ENCODE measurements around the gene NCDN. TPM values are rescaled to one million over a fixed set of nuclear protein-coding genes. Genes with fewer than 3 reads are reported as not detected.

The NCDN gene
- total RNA-seq, 1 donor from 2014 or later = 21.6 TPM

DNA sequence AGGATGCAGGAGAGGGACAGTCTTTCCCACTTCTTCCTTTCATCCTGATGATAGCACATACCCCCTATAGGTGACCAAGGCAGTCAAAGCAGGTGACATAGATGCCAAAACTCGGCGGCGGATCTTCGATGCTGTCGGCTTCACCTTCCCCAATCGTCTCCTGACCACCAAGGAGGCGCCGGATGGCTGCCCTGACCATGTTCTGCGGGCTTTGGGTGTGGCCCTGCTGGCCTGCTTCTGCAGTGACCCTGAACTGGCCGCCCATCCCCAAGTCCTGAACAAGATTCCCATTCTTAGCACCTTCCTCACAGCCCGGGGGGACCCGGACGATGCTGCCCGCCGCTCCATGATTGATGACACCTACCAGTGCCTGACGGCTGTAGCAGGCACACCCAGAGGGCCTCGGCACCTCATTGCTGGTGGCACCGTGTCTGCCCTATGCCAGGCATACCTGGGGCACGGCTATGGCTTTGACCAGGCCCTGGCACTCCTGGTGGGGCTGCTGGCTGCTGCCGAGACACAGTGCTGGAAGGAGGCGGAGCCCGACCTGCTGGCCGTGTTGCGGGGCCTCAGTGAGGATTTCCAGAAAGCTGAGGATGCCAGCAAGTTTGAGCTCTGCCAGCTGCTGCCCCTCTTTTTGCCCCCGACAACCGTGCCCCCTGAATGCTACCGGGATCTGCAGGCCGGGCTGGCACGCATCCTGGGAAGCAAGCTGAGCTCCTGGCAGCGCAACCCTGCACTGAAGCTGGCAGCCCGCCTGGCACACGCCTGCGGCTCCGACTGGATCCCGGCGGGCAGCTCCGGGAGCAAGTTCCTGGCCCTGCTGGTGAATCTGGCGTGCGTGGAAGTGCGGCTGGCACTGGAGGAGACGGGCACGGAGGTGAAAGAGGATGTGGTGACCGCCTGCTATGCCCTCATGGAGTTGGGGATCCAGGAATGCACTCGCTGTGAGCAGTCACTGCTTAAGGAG, 2.9 kb downstream of the NCDN start:
- Mint-ChIP-seq H3K27me3 (ENCODE audit: unreplicated experiment) (peaks cover 10% of the 10 kb centered on the region), H3K9me3 (ENCODE audit: unreplicated experiment) (no peaks in the 10 kb centered on the region), H3K4me3 (ENCODE audit: unreplicated experiment) (peak overlapping the region; percentile 78), H3K27ac (ENCODE audit: unreplicated experiment) (no peak overlapping the region), H3K4me1 (ENCODE audit: unreplicated experiment) (peaks cover 28% of the 10 kb centered on the region), H3K36me3 (ENCODE audit: low read depth, unreplicated experiment) (peaks cover 18% of the 10 kb centered on the region)
- TF ChIP-seq, protein P1, sequence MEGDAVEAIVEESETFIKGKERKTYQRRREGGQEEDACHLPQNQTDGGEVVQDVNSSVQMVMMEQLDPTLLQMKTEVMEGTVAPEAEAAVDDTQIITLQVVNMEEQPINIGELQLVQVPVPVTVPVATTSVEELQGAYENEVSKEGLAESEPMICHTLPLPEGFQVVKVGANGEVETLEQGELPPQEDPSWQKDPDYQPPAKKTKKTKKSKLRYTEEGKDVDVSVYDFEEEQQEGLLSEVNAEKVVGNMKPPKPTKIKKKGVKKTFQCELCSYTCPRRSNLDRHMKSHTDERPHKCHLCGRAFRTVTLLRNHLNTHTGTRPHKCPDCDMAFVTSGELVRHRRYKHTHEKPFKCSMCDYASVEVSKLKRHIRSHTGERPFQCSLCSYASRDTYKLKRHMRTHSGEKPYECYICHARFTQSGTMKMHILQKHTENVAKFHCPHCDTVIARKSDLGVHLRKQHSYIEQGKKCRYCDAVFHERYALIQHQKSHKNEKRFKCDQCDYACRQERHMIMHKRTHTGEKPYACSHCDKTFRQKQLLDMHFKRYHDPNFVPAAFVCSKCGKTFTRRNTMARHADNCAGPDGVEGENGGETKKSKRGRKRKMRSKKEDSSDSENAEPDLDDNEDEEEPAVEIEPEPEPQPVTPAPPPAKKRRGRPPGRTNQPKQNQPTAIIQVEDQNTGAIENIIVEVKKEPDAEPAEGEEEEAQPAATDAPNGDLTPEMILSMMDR (IDR thresholded peaks at IDR 0.05; ENCODE audit: unreplicated experiment) = no peak
- no peak for DNase-seq (ENCODE audit: low spot score)

DNA sequence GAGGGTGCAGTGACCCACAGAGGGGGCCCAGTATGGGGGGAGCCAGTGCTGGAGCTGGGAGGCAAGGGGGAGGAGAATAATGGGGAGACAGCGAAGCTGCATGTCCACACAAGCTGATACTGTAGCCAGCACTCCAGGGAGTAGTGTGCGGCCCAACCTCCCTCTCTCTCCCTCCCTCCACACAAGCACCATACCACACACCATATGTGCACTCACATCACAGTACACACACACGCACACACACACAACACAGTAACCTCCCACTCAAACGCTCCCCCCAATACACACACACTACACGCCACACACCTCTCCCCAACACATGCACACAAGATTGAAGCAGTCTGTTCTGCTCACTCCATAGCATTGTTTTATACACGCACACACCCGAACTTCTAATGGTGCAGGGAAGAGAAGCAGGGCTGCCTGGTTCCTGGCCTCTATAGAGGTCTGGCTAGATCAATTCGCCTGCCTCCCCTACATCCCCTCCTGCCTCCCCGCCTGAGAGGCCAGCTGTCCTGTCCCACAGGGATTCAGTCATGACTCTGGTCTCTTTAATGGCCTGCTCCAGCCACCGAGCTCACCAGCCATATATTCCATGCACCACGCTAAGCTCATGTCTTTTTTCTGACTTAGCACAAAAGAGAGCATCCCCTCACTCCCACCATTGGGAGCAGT, 3.8 kb downstream of the NCDN start:
- peaks cover 10% of the 10 kb centered on the region for H3K27me3 Mint-ChIP-seq (ENCODE audit: unreplicated experiment)
- TF ChIP-seq, protein P1 (IDR thresholded peaks at IDR 0.05; ENCODE audit: unreplicated experiment) = no peak
- H3K4me3 Mint-ChIP-seq (ENCODE audit: unreplicated experiment) = peak overlapping the region; percentile 78
- H3K36me3 Mint-ChIP-seq (ENCODE audit: low read depth, unreplicated experiment) = peaks cover 20% of the 10 kb centered on the region
- no peaks in the 10 kb centered on the region for H3K9me3 Mint-ChIP-seq (ENCODE audit: unreplicated experiment)
- no peak for DNase-seq (ENCODE audit: low spot score)
- H3K27ac Mint-ChIP-seq (ENCODE audit: unreplicated experiment) = no peak overlapping the region
- H3K4me1 Mint-ChIP-seq (ENCODE audit: unreplicated experiment) = peaks cover 20% of the 10 kb centered on the region

DNA sequence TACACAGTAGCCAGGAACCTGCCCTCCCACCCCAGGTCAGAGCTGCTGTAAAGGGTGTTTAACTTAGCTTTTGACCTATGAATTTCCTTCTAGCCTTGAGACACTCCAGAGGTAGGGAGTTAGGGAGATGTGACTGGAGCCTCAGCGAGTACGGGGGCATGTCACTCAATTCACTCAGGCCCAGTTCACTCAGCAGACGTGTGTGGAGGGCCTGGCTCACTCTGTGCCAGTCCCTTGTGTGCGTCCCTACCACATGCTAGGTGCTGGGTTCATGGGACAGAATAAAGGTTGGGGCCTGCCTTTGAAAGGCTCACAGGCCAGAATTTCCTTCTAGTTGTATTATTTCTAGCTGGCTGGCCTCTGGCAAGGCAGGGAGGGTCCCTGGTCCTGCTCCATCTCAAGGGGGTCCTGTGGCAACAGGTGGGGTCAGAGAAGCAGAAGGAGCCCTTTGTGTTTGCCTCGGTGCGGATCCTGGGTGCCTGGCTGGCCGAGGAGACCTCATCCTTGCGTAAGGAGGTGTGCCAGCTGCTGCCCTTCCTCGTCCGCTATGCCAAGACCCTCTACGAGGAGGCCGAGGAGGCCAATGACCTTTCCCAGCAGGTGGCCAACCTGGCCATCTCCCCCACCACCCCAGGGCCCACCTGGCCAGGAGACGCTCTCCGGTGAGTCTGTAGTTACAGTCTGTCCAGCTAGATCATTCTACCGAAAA, 4.5 kb downstream of the NCDN start:
- H3K9me3 Mint-ChIP-seq (ENCODE audit: unreplicated experiment) = no peaks in the 10 kb centered on the region
- peaks cover 8% of the 10 kb centered on the region for H3K27me3 Mint-ChIP-seq (ENCODE audit: unreplicated experiment)
- H3K27ac Mint-ChIP-seq (ENCODE audit: unreplicated experiment) = no peak overlapping the region
- TF ChIP-seq, protein P1 (IDR thresholded peaks at IDR 0.05; ENCODE audit: unreplicated experiment) = no peak
- H3K36me3 Mint-ChIP-seq (ENCODE audit: low read depth, unreplicated experiment) = peaks cover 23% of the 10 kb centered on the region
- DNase-seq (ENCODE audit: low spot score) = no peak
- peaks cover 20% of the 10 kb centered on the region for H3K4me1 Mint-ChIP-seq (ENCODE audit: unreplicated experiment)
- H3K4me3 Mint-ChIP-seq (ENCODE audit: unreplicated experiment) = peak overlapping the region; percentile 25

DNA sequence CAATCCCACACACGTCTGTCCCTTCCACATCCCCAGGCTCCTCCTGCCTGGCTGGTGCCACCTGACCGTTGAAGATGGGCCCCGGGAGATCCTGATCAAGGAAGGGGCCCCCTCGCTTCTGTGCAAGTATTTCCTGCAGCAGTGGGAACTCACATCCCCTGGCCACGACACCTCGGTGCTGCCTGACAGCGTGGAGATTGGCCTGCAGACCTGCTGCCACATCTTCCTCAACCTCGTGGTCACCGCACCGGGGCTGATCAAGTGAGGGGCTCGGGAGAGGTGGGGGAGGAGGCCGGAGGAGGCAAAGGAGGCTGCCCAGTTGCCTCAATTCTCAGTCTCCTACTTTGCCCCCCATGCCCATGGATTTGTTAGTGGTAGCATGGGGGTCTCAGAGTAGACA, 5.6 kb downstream of the NCDN start:
- Mint-ChIP-seq H3K4me3 (ENCODE audit: unreplicated experiment) (no peak overlapping the region), H3K9me3 (ENCODE audit: unreplicated experiment) (no peaks in the 10 kb centered on the region), H3K27me3 (ENCODE audit: unreplicated experiment) (peaks cover 10% of the 10 kb centered on the region), H3K36me3 (ENCODE audit: low read depth, unreplicated experiment) (peaks cover 23% of the 10 kb centered on the region), H3K27ac (ENCODE audit: unreplicated experiment) (no peak overlapping the region), H3K4me1 (ENCODE audit: unreplicated experiment) (peaks cover 17% of the 10 kb centered on the region)
- no peak for DNase-seq (ENCODE audit: low spot score)
- TF ChIP-seq, protein P1 (IDR thresholded peaks at IDR 0.05; ENCODE audit: unreplicated experiment) = no peak

Data from endothelial cell (in vitro differentiated cells).